MM.1S (cell line): ENCODE measurements around the gene GALP.
"Not testable (repeated sequence)": the region's sequence is repeated elsewhere in the genome, so short reads cannot be mapped to it uniquely, and the experiment has no call there.

Experiments
- DNase-seq: peaks from one replicate; pipeline ENCODE4 v3.0.0-alpha.2; 2015
- H2AFZ ChIP-seq: fragments of 300-600 bp; sonication (generic); 2 replicates; pipeline ENCODE4 v1.6.0; 2016; ENCODE audit warnings: antibody characterized with exemption, low read length
- H3F3A ChIP-seq: fragments of 300-600 bp; sonication (generic); 2 replicates; pipeline ENCODE4 v1.6.1; 2016; ENCODE audit warnings: mild to moderate bottlenecking, antibody characterized with exemption, low read length, moderate library complexity, mixed read lengths; ENCODE audit not compliant: insufficient read depth
- H3K27ac ChIP-seq: fragments of 300-600 bp; sonication (generic); 2 replicates; pipeline ENCODE4 v1.5.1; 2016; ENCODE audit warnings: mild to moderate bottlenecking, low read length
- H3K27me3 ChIP-seq: fragments of 300-600 bp; sonication (generic); replicated peaks from 2 replicates; pipeline ENCODE4 v1.6.0; 2016; ENCODE audit warnings: low read length; ENCODE audit not compliant: insufficient read depth
- H3K36me3 ChIP-seq: fragments of 300-600 bp; sonication (generic); replicated peaks from 2 replicates; pipeline ENCODE4 v1.6.1; 2016; ENCODE audit warnings: mild to moderate bottlenecking, low read length, mixed read lengths; ENCODE audit not compliant: insufficient read depth
- H3K4me1 ChIP-seq: fragments of 300-600 bp; sonication (generic); 2 replicates; pipeline ENCODE4 v1.6.1; 2016; ENCODE audit warnings: low read length, mixed read lengths
- H3K4me2 ChIP-seq: fragments of 300-600 bp; sonication (generic); 2 replicates; pipeline ENCODE4 v1.6.0; 2016; ENCODE audit warnings: low read depth, low read length
- H3K4me3 ChIP-seq: fragments of 300-600 bp; sonication (generic); 2 replicates; pipeline ENCODE4 v1.5.1; 2016; ENCODE audit warnings: low read length, mixed read lengths
- H3K79me2 ChIP-seq: fragments of 300-600 bp; sonication (generic); 2 replicates; pipeline ENCODE4 v1.6.1; 2016; ENCODE audit warnings: mixed run types, low read length, mixed read lengths
- H3K9ac ChIP-seq: fragments of 300-600 bp; sonication (generic); 2 replicates; pipeline ENCODE4 v1.6.1; 2016; ENCODE audit warnings: low read length, mixed read lengths
- H3K9me2 ChIP-seq: fragments of 300-600 bp; sonication (generic); replicated peaks from 2 replicates; pipeline ENCODE4 v1.6.1; 2016; ENCODE audit warnings: mild to moderate bottlenecking, low read length, mixed read lengths; ENCODE audit not compliant: insufficient read depth
- H3K9me3 ChIP-seq: fragments of 300-600 bp; sonication (generic); replicated peaks from 2 replicates; pipeline ENCODE4 v1.6.1; 2016; ENCODE audit warnings: mild to moderate bottlenecking, low read length, mixed read lengths; ENCODE audit not compliant: insufficient read depth
- H4K20me1 ChIP-seq: fragments of 300-600 bp; sonication (generic); 2 replicates; pipeline ENCODE4 v1.6.1; 2016; ENCODE audit warnings: mild to moderate bottlenecking, low read length, moderate library complexity, mixed read lengths; ENCODE audit not compliant: insufficient read depth
- EZH2 ChIP-seq: fragments of 300-600 bp; sonication (generic); optimal IDR thresholded peaks from 2 replicates; pipeline ENCODE3; 2017; ENCODE audit warnings: low read depth, mild to moderate bottlenecking, antibody characterized with exemption, low read length, mixed read lengths
- EZH2phosphoT487 ChIP-seq: fragments of 300-600 bp; sonication (generic); IDR thresholded peaks from 2 replicates; pipeline ENCODE4 v1.6.1; 2018; ENCODE audit warnings: antibody characterized with exemption, low read length
- TF ChIP-seq, protein P1 (sequence below): fragments of 300-600 bp; sonication (generic); IDR thresholded peaks from 2 replicates; pipeline ENCODE4 v1.5.1; 2016; ENCODE audit warnings: antibody characterized with exemption, low read length, mixed read lengths

Gene GALP

DNA sequence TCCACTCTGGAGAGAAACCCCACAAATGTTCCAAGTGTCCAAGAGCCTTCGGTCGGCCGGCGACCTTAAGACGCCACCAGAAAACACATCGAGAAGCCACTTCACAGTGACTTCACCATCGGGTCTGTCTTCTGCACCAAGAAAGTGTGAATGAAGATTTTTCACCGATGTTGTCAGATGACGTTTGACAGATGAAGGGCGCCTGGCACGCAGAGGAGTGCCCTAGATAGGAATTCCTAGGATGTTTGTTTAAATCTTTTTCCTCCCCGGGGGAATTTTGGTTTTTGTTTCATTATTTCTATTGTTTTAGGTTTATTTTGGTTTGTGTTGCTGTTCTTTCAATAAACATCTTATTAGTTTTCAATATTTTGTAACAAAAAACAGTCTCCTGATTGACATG is 33.3 kb downstream of the GALP start:
- no peak overlapping the region for H3K27ac ChIP-seq
- H3F3A ChIP-seq, result no peaks in the 10 kb centered on the region
- H3K36me3 ChIP-seq, result no peaks in the 10 kb centered on the region
- no peaks in the 10 kb centered on the region for H3K9me3 ChIP-seq
- H3K4me3 ChIP-seq, result no peak overlapping the region
- TF ChIP-seq, protein P1, sequence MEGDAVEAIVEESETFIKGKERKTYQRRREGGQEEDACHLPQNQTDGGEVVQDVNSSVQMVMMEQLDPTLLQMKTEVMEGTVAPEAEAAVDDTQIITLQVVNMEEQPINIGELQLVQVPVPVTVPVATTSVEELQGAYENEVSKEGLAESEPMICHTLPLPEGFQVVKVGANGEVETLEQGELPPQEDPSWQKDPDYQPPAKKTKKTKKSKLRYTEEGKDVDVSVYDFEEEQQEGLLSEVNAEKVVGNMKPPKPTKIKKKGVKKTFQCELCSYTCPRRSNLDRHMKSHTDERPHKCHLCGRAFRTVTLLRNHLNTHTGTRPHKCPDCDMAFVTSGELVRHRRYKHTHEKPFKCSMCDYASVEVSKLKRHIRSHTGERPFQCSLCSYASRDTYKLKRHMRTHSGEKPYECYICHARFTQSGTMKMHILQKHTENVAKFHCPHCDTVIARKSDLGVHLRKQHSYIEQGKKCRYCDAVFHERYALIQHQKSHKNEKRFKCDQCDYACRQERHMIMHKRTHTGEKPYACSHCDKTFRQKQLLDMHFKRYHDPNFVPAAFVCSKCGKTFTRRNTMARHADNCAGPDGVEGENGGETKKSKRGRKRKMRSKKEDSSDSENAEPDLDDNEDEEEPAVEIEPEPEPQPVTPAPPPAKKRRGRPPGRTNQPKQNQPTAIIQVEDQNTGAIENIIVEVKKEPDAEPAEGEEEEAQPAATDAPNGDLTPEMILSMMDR, result no peak
- TF ChIP-seq EZH2 (no peak), EZH2phosphoT487 (no peak)
- H4K20me1 ChIP-seq, result no peaks in the 10 kb centered on the region
- H3K27me3 ChIP-seq, result peaks cover 43% of the 10 kb centered on the region
- H3K4me2 ChIP-seq, result no peak overlapping the region
- no peak overlapping the region for H3K9ac ChIP-seq
- H3K4me1 ChIP-seq, result no peaks in the 10 kb centered on the region
- no peak for DNase-seq
- no peaks in the 10 kb centered on the region for H3K9me2 ChIP-seq
- H2AFZ ChIP-seq, result no peak overlapping the region
- no peaks in the 10 kb centered on the region for H3K79me2 ChIP-seq

DNA sequence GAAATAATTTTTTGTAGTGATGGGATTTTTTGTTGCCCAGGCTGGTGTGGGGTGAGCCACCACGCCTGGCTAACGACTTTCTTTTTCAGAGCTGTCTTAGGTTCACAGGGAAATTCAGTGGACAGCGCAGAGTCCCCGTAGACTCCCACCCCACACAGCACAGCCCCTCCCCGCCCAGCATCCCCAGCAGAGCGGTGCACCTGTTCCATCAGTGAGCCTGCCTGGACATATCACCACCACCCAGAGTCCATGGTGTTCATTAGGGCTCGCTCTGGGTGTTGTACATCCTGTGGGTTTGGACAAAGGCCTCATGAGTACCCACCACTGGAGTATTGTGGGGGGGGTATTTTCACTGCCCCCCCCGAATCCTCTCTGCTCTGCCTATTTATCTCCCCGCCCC is 34.2 kb downstream of the GALP start:
- not testable (repeated sequence) for H3K79me2 ChIP-seq, H3K4me1 ChIP-seq, H2AFZ ChIP-seq, H3F3A ChIP-seq, H4K20me1 ChIP-seq, H3K36me3 ChIP-seq, H3K9me2 ChIP-seq, H3K4me3 ChIP-seq, H3K4me2 ChIP-seq, DNase-seq, H3K9ac ChIP-seq, H3K9me3 ChIP-seq, H3K27ac ChIP-seq
- H3K27me3 ChIP-seq, result peaks cover 47% of the 10 kb centered on the region

DNA sequence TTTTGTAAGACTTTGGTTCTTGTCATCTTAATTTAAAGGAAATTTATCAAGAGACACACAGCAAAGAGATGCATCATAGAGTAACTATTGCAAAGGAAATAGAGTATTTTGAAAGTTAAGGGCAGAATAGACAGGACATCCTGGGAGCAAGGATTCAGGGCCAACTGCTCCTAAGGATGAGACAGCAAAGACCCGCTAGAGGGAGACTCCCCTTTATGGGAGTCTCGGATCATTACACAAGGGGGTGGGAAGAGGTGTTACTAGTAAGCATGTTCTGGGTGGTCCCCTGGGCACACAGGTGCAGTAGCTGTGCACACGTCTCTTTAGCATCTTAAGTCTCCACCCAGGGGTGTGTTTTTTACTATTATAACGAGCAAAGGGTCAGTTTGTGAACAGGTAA is 35.9 kb downstream of the GALP start:
- Histone ChIP-seq H3K36me3 (no peaks in the 10 kb centered on the region), H3F3A (no peaks in the 10 kb centered on the region), H3K9me3 (no peaks in the 10 kb centered on the region), H3K4me3 (no peak overlapping the region), H3K4me1 (no peaks in the 10 kb centered on the region), H2AFZ (no peak overlapping the region), H3K9me2 (no peaks in the 10 kb centered on the region), H4K20me1 (no peaks in the 10 kb centered on the region), H3K27me3 (peaks cover 49% of the 10 kb centered on the region; the same call in 1 of the 2 replicates), H3K4me2 (no peak overlapping the region), H3K27ac (no peak overlapping the region), H3K9ac (no peak overlapping the region), H3K79me2 (no peaks in the 10 kb centered on the region)
- no peak for DNase-seq
- TF ChIP-seq, protein P1, result no peak
- TF ChIP-seq EZH2phosphoT487, result no peak
- TF ChIP-seq EZH2, result no peak

DNA sequence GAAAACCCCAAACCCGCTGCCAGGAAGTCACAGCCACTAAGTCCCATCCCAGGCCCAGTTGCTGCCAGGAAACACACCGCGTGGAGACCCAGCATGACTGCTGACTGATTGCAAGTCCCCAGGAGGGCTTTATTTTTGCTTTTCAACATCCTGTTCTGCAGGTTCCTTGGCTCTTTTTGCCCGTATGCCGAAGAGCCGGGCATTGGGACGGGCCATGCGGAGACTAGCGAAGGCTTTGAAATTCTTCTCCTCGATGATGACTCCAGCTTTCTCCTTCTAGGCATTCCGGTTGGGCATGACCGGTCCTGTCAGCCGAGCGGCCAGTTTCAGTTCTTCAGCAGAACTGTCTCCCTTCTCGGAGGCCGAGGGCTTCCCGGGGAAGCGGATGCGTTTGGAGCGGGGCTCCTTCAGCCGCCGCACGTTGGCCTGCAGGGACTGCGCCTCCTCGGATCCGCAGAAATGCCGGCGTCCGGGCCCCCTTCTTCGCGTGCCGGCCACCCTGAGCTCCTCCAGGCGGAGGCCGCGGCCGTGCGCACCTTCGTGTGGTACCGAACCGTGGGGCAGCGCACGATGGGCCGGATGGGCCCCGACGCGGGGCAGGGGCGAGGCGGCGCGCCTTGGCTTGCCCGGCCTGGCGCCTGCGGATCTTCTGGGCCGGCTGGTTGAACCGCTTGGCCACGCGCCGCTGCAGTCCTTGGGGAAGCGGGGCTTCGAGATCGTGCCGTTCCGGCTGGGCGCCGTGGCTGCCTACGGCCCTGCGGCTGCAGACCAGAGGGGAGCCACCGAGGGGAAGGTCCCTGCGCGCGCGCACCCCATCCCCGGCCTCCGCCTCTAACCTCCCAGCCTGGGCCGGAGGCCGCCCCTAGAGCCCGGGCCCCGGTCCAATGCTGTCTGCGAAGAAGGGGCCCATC is 41.5 kb downstream of the GALP start:
- Histone ChIP-seq H3K9ac (no peak overlapping the region), H3K36me3 (no peaks in the 10 kb centered on the region), H3K4me2 (no peak overlapping the region), H3K27me3 (peaks cover 34% of the 10 kb centered on the region; the same call in 1 of the 2 replicates), H4K20me1 (no peaks in the 10 kb centered on the region), H2AFZ (no peak overlapping the region), H3K9me3 (no peaks in the 10 kb centered on the region), H3K79me2 (no peaks in the 10 kb centered on the region), H3K4me1 (no peaks in the 10 kb centered on the region), H3K9me2 (no peaks in the 10 kb centered on the region), H3F3A (no peaks in the 10 kb centered on the region), H3K27ac (no peak overlapping the region), H3K4me3 (no peak overlapping the region)
- no peak for DNase-seq
- TF ChIP-seq, protein P1, result no peak
- no peak for TF ChIP-seq EZH2
- TF ChIP-seq EZH2phosphoT487, result no peak
